ENCODE results near the gene FLYWCH1. TPM values are rescaled to one million over a fixed set of nuclear protein-coding genes. Genes with fewer than 3 reads are reported as not detected.

The FLYWCH1 gene
- total RNA-seq, 1 experiment from 2014 or later, result 12.5 TPM

GRCh38 chr16:2955438-2955778, 43.7 kb downstream of the FLYWCH1 start:
- Histone ChIP-seq H3K9ac (ENCODE audit: extremely low read depth, insufficient read length, low read length) (no peak overlapping the region), H3K27me3 (ENCODE audit: insufficient read depth, low read length) (no peaks in the 10 kb centered on the region), H2BK12ac (ENCODE audit: insufficient read length, low read depth, low read length) (no peak overlapping the region), H3K23ac (ENCODE audit: insufficient read length, low read depth, low read length) (no peak overlapping the region), H3K79me2 (ENCODE audit: insufficient read depth, low read length) (no peaks in the 10 kb centered on the region), H2BK20ac (ENCODE audit: low read depth, low read length, poor library complexity, severe bottlenecking) (no peak overlapping the region), H3K14ac (ENCODE audit: insufficient read depth, low read length) (no peak overlapping the region), H4K8ac (replicated peaks; ENCODE audit: insufficient read length, low read depth, low read length) (no peak overlapping the region), H2AK5ac (ENCODE audit: insufficient read length, low read length) (no peak overlapping the region), H3K4ac (ENCODE audit: low read depth, low read length) (no peak overlapping the region), H4K5ac (ENCODE audit: insufficient read length, low read depth, low read length) (no peak overlapping the region), H3K4me2 (ENCODE audit: insufficient read depth, insufficient read length, low read length) (no peak overlapping the region), H3K4me1 (ENCODE audit: insufficient read depth, low read length) (peaks cover 3% of the 10 kb centered on the region; the same call in 1 of the 2 replicates), H3K23me2 (ENCODE audit: insufficient read length, low read depth, low read length, poor library complexity, severe bottlenecking) (no peaks in the 10 kb centered on the region), H3K18ac (ENCODE audit: insufficient read length, low read depth, low read length) (no peak overlapping the region), H3K79me1 (ENCODE audit: insufficient read depth, low read depth, low read length, poor library complexity, severe bottlenecking) (no peaks in the 10 kb centered on the region), H4K20me1 (ENCODE audit: control insufficient read depth, insufficient read depth, insufficient read length) (no peaks in the 10 kb centered on the region), H3T11ph (ENCODE audit: low read length) (no peak overlapping the region), H2BK15ac (ENCODE audit: low read depth, low read length) (no peak overlapping the region), H3K56ac (ENCODE audit: insufficient read length, low read depth, low read length) (no peak overlapping the region), H3K27ac (ENCODE audit: insufficient read length, low read depth, low read length) (no peak overlapping the region), H4K91ac (ENCODE audit: insufficient read length, low read depth, low read length) (no peak overlapping the region), H2BK5ac (ENCODE audit: insufficient read length, low read length) (no peak overlapping the region), H3K9me3 (ENCODE audit: control insufficient read depth, low read depth, low read length) (no peaks in the 10 kb centered on the region), H2AFZ (ENCODE audit: low read length) (no peak overlapping the region), H2BK120ac (ENCODE audit: low read depth, low read length, poor library complexity, severe bottlenecking) (no peak overlapping the region)
- no peak for DNase-seq
- no CpG with 5 or more reads among the region's 10 CpGs for WGBS (ENCODE audit: extremely low coverage, insufficient read length, low lambda C conversion rate)
- TF ChIP-seq CTCF (conservative IDR thresholded peaks at IDR 0.05), result no peak
- Mint-ChIP-seq H3K9me3 (no peaks in the 10 kb centered on the region; a peak in 1 of 5 replicates), H3K27ac (no peak overlapping the region), H3K27me3 (ENCODE audit: low read depth) (peaks cover 6% of the 10 kb centered on the region), H3K4me1 (peaks cover 14 to 22% of the 10 kb centered on the region in 2 experiments), H3K36me3 (ENCODE audit: insufficient read depth in 1 of 3, low read depth in 3 of 3) (no peaks in the 10 kb centered on the region), H3K4me3 (no peak overlapping the region)

Data from H9 (cell line).